Sigmoid colon (tissue), 4 donors: ENCODE results near the gene UGT1A1.

Experiments
- CTCF ChIP-seq, 4 experiments: fragments of 450-650 bp in 3 of 4; fragments of 200-600 bp in 1 of 4; IDR thresholded peaks; one replicate each; pipeline ENCODE4 v1.5.1; 2016 to 2019; ENCODE audit warnings: antibody characterized with exemption in 4 of 4, mild to moderate bottlenecking in 3 of 4, moderate library complexity in 2 of 4
- EP300 ChIP-seq, 4 donors: sonication (generic); formaldehyde crosslinking; IDR thresholded peaks; one replicate each; pipeline ENCODE4 v1.6.1; 2017; ENCODE audit warnings: antibody characterized with exemption in 4 of 4
- POLR2A ChIP-seq, 2 donors: fragments of 450-650 bp; IDR thresholded peaks; one replicate each; pipeline ENCODE4 v1.6.1; 2016; ENCODE audit warnings: antibody characterized with exemption in 2 of 2, mild to moderate bottlenecking in 2 of 2, moderate library complexity in 2 of 2
- POLR2AphosphoS5 ChIP-seq, 4 donors: sonication (generic); formaldehyde crosslinking; IDR thresholded peaks; one replicate each; pipeline ENCODE4 v1.6.1; 2017; ENCODE audit warnings: antibody characterized with exemption in 4 of 4

GRCh38 chr2:233789554-233789953 lies 29.5 kb downstream of the UGT1A1 start:
- no peak for TF ChIP-seq CTCF (IDR thresholded peaks at IDR 0.05)
- TF ChIP-seq POLR2A (IDR thresholded peaks at IDR 0.05) = no peak
- no peak for TF ChIP-seq POLR2AphosphoS5 (IDR thresholded peaks at IDR 0.05)
- no peak for TF ChIP-seq EP300 (IDR thresholded peaks at IDR 0.05)
